ENCODE results near the gene BPIFB3.
"Not testable (repeated sequence)": the region's sequence is repeated elsewhere in the genome, so short reads cannot be mapped to it uniquely, and the experiment has no call there.

BPIFB3 gene

GRCh38 chr20:33083544-33084340, 30.0 kb downstream of the BPIFB3 start:
- DNase-seq: no peak

- no peak for DNase-seq
These were observed 31.0 kb downstream of the BPIFB3 start for GRCh38 chr20:33084722-33085121.

GRCh38 chr20:33086052-33086722, 32.5 kb downstream of the BPIFB3 start:
- DNase-seq: no peak

- no peak for DNase-seq
These were observed 37.4 kb downstream of the BPIFB3 start for GRCh38 chr20:33091147-33091546.

GRCh38 chr20:33091693-33092092, 38.0 kb downstream of the BPIFB3 start:
- no peak for DNase-seq

- DNase-seq: no peak
These were observed 38.7 kb downstream of the BPIFB3 start for GRCh38 chr20:33092361-33092760.

- no peak for DNase-seq
These were observed 39.4 kb downstream of the BPIFB3 start for GRCh38 chr20:33093074-33093473.

GRCh38 chr20:33093582-33093981, 39.9 kb downstream of the BPIFB3 start:
- no peak for DNase-seq

- no peak for DNase-seq
These were observed 41.5 kb downstream of the BPIFB3 start for GRCh38 chr20:33095249-33095648.

GRCh38 chr20:33095902-33096584, 42.3 kb downstream of the BPIFB3 start:
- peak in 43 of 51 donors; percentile 2 to 79 (median 44) for DNase-seq

GRCh38 chr20:33097001-33097400, 43.3 kb downstream of the BPIFB3 start:
- peak in 8 of 51 donors; percentile 2 to 34 (median 6) for DNase-seq

GRCh38 chr20:33099843-33100538, 46.3 kb downstream of the BPIFB3 start:
- no peak for DNase-seq

GRCh38 chr20:33103556-33103955, 49.9 kb downstream of the BPIFB3 start:
- DNase-seq: no peak

GRCh38 chr20:33104336-33104735, 50.6 kb downstream of the BPIFB3 start:
- no peak for DNase-seq

- DNase-seq: no peak
These were observed 51.7 kb downstream of the BPIFB3 start for GRCh38 chr20:33105316-33105924.

- not testable (repeated sequence) for DNase-seq
These were observed 52.4 kb downstream of the BPIFB3 start for GRCh38 chr20:33106058-33106620.

- DNase-seq: no peak
These were observed 55.0 kb downstream of the BPIFB3 start for GRCh38 chr20:33108661-33109060.

GRCh38 chr20:33110147-33110825, 56.6 kb downstream of the BPIFB3 start:
- DNase-seq: no peak

- DNase-seq: no peak
These were observed 57.6 kb downstream of the BPIFB3 start for GRCh38 chr20:33111306-33111705.

Data from hypothalamus (tissue), 51 donors.